ENCODE measurements around the gene PRR12. TPM values are rescaled to one million over a fixed set of nuclear protein-coding genes. Genes with fewer than 3 reads are reported as not detected.

The PRR12 gene
- total RNA-seq, 4 donors from 2014 or later = 4.6 to 15.4 (median 6.2) TPM

DNA sequence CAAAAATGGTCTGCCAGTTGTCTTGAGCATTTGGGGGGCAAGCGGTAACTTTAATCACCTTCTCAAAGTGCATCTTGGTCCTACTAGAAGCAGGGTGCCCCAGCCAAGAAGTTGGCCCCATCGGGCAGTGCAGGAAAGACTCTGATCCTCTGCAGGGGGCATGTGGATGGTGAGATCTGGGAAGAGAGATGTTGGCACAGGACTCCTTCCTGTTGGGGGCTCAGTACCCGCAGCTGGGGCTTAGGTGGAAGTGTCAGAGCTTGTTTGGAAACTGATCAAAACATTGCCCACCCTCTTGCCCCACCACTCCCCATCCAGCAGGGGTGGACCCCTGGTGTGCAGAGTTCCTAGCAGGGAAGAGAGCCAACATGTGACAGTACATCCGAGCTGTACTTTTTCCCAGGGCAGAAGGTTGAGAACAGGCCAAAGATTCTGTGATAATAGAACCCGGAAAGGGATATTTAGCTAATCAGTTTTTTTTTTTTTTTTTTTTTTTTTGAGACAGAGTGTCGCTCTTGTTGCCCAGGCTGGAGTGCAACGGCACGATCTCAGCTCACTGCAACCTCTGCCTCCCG, 40.1 kb downstream of the PRR12 start:
- TF ChIP-seq, protein P1, sequence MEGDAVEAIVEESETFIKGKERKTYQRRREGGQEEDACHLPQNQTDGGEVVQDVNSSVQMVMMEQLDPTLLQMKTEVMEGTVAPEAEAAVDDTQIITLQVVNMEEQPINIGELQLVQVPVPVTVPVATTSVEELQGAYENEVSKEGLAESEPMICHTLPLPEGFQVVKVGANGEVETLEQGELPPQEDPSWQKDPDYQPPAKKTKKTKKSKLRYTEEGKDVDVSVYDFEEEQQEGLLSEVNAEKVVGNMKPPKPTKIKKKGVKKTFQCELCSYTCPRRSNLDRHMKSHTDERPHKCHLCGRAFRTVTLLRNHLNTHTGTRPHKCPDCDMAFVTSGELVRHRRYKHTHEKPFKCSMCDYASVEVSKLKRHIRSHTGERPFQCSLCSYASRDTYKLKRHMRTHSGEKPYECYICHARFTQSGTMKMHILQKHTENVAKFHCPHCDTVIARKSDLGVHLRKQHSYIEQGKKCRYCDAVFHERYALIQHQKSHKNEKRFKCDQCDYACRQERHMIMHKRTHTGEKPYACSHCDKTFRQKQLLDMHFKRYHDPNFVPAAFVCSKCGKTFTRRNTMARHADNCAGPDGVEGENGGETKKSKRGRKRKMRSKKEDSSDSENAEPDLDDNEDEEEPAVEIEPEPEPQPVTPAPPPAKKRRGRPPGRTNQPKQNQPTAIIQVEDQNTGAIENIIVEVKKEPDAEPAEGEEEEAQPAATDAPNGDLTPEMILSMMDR (IDR thresholded peaks at IDR 0.05; ENCODE audit: low read depth) = no peak

DNA sequence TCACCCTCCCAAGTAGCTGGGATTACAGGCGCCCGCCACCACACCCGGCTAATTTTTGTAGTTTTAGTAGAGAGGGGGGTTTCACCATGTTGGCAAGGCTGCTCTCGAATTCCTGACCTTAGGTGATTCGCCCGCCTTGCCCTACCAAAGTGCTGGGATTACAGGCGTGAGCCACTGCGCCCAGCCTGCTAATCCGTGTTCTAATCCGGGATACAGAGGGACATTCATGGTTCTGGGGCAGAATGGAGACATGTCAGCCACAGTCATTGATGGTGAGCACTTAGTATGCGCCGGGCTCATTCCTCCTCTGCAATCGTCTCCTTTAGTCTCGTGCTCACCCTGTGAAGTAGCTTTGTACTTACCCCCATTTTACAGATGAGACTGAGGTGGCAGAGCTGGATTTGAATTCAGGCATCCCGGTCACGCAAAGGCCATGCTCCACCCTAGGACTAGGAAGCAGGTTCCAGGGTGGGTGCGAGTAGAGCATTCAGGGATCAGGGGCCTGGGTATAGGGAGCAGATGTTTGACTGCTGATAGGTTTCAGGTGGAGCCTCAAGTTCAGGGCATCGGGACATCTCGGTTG, 40.7 kb downstream of the PRR12 start:
- TF ChIP-seq, protein P1 (IDR thresholded peaks at IDR 0.05; ENCODE audit: low read depth) = no peak

DNA sequence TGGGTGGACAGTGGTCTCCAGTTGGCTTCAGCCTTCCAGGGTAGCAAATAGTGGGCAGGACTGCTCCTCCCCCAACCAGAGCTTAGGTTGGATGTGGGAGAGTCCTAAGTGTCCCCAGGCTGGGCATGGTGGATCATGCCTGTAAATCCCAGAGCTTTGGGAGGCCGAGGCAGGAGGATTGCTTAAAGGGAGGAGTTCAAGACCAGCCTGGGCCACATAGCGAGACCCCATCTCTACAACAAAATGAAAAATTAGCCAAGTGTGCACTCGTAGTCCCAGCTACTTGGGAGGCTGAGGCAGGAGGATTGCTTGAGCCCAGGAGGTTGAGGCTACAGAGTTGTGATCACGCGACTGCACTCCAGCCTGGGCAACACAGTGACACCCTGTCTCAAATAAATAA, 41.6 kb downstream of the PRR12 start:
- TF ChIP-seq, protein P1 (IDR thresholded peaks at IDR 0.05; ENCODE audit: low read depth) = no peak

DNA sequence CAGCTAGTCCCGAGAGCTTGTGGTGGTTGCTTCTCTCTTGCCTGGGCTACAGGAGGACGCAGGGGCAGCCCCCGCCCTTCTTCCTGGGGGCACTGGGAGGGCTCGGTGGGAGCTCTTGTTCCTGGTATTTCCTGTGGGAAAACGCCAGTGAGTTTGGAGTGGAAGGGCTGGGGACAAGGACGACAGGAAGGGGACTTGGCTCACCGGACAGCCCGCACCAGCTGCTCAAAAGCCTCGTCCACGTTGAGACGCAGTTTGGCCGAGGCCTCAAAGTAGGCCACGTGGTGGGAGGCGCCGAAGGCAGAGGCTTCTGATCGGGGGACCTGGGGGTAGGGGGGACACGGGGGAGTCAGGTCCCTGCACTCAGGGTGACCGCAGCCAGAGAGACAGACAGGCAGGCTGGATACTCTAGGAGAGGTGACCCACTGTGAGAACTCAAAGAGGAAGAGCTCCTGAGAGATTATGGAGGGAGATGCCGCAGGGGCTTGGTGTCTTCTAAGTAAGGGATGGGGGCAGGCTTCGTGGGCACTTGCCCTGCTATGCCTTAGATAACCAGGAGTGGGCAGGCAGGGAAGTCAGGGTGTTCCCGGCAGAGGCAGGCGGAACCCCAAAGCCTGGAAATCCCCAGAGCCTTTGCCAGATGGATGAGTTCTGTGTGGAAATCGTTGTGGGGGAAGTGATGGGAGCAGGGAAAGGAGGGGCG, 44.7 kb downstream of the PRR12 start:
- TF ChIP-seq, protein P1 (IDR thresholded peaks at IDR 0.05; ENCODE audit: low read depth) = no peak

DNA sequence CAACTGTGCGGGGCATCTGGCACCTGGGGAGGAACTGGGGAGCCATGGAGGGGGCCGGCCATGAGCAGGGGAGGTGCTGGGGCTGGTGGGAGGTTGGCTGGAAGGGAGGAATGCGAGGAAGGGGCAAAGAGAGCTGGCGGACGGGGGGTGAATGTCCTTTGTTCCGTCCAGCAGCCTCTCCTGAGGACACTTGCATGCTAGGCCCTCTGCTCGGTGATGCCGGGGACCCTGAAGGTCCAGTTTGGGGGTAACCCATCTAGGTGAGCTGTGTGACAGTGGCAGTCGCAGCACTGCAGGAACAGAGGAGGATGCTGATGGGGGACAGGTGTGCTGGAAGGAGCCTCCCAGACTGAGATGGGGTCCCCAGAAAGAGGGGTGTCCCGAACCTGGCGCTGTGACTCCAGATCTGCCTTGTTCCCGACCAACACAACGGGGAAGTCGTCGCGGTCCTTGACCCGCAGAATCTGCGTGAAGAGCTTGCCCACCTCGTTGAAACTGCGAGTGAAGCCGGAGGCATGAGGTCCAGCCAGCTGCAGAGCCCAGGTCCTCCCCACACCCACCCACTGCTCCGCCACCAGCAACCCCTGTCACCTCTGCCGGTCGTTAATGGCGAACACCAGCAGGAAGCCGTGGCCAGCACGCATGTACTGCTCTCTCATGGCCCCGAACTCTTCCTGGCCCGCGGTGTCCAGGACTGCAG, 45.4 kb downstream of the PRR12 start:
- TF ChIP-seq, protein P1 (IDR thresholded peaks at IDR 0.05; ENCODE audit: low read depth) = no peak

DNA sequence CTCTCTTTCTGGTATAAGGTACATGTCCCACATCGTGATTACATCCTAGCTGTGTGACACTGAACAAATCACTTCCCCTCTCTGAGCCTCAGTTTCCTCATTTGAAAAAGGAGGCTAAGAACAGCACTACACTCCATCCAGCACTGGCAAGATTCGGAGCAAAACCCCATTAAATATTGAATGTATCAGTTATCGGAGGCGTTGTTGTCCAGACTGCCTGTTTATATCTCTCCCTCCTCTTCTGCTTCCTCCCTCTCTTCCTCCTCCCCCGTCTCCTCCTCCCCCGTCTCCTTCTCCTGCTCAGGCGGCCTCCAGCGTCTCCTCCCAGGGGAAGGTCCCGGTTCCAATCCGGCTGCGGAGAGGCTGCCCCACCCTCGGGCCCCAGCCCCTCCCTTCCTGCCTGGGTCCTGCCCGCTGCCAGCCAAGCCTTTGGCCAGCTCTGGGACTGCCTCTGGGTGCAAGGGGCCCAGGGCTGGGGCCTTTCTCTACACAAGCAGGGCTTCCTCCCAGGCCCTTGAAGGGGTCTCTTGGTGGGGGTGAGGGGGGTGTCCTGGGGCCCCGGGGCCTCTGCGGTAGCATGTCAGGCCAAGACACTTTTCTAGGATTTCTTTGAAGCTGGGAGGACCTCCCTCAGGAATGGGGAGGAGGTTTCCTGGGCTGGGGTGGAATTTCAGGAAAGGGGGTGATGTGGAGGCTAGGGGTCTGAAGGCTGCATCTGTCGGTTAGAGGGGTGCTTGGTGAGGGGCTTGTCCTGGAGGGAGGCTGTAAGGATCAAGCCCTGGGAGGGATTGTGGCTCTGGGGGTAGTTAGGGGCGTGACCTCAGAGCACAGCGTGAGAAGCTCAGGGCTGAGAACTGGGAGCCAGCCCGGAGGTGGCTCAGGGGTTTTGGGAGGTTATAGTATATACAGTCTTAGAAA, 47.1 kb downstream of the PRR12 start:
- TF ChIP-seq, protein P1 (IDR thresholded peaks at IDR 0.05; ENCODE audit: low read depth) = no peak

Data from subcutaneous adipose tissue (tissue), 4 donors.